Measurements from ENCODE around the gene CAPN7.

The CAPN7 gene

DNA sequence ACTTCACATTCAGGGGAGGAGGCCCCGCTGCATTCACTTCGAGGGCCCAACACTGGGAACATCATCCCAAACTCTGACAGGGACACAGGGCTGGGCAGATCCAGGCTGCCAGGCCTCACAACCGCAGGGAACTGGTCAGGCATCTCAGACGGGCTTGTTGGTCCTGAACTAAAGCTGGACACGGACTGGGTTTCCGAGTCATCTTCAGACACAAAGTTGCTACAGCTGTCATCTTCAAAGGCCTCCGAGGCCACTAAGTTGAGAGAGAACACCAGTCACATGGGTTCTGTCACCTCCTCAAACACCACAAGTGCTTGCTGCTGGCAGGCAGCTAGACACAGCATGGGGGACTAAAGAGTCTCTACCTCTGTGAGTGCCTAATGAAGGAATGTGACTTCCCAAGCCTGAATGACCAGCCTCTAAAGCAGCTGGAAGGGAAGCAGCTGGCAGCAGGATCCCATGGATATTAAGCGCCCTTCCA is 50.9 kb downstream of the CAPN7 start:
- Histone ChIP-seq H3K9ac (ENCODE audit: low read depth, low read length) (no peak overlapping the region), H3K27me3 (ENCODE audit: insufficient read depth, low read length) (no peaks in the 10 kb centered on the region), H3K4me3 (ENCODE audit: low read length) (no peak overlapping the region), H3K36me3 (ENCODE audit: insufficient read depth, low read depth, low read length) (peaks cover 78% of the 10 kb centered on the region), H3K9me3 (ENCODE audit: insufficient read depth, low read depth, low read length) (no peaks in the 10 kb centered on the region), H3K4me1 (ENCODE audit: insufficient read depth, low read length) (no peaks in the 10 kb centered on the region), H3K27ac (ENCODE audit: low read length) (no peak overlapping the region)

GRCh38 chr3:15258720-15259119 is 52.7 kb downstream of the CAPN7 start:
- Histone ChIP-seq H3K4me1 (ENCODE audit: insufficient read depth, low read length) (no peaks in the 10 kb centered on the region), H3K9me3 (ENCODE audit: insufficient read depth, low read depth, low read length) (no peaks in the 10 kb centered on the region), H3K9ac (ENCODE audit: low read depth, low read length) (no peak overlapping the region), H3K27ac (ENCODE audit: low read length) (no peak overlapping the region), H3K4me3 (ENCODE audit: low read length) (no peak overlapping the region), H3K36me3 (ENCODE audit: insufficient read depth, low read depth, low read length) (peaks cover 60% of the 10 kb centered on the region), H3K27me3 (ENCODE audit: insufficient read depth, low read length) (no peaks in the 10 kb centered on the region)

GRCh38 chr3:15260531-15260930 is 54.5 kb downstream of the CAPN7 start:
- H3K27ac ChIP-seq (ENCODE audit: low read length) = no peak overlapping the region
- H3K4me3 ChIP-seq (ENCODE audit: low read length) = no peak overlapping the region
- no peak overlapping the region for H3K9ac ChIP-seq (ENCODE audit: low read depth, low read length)
- H3K27me3 ChIP-seq (ENCODE audit: insufficient read depth, low read length) = no peaks in the 10 kb centered on the region
- H3K9me3 ChIP-seq (ENCODE audit: insufficient read depth, low read depth, low read length) = no peaks in the 10 kb centered on the region
- no peaks in the 10 kb centered on the region for H3K4me1 ChIP-seq (ENCODE audit: insufficient read depth, low read length)
- H3K36me3 ChIP-seq (ENCODE audit: insufficient read depth, low read depth, low read length) = peaks cover 45% of the 10 kb centered on the region

DNA sequence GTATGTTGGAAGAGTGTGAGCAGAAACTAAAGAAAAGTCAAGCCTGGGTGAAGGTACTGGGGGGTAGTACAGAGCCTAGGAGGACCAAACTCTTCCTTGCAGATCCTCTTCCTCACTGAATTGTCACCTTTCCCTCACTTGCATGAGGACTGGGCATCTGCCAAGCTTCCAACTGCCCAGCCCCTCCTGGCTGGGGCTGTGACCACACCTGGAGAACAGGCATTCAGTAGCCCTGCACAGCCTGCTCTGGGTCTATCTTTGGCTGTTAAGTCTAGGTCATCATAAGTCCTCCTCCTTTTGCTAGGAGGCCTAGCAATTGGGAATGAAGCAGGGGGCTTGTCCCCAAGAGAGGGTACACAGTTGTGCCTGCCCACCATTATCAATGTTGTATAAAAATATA is 55.2 kb downstream of the CAPN7 start:
- Histone ChIP-seq H3K4me1 (ENCODE audit: insufficient read depth, low read length) (no peaks in the 10 kb centered on the region), H3K27me3 (ENCODE audit: insufficient read depth, low read length) (no peaks in the 10 kb centered on the region), H3K9ac (ENCODE audit: low read depth, low read length) (no peak overlapping the region), H3K27ac (ENCODE audit: low read length) (no peak overlapping the region), H3K36me3 (ENCODE audit: insufficient read depth, low read depth, low read length) (peaks cover 38% of the 10 kb centered on the region), H3K4me3 (ENCODE audit: low read length) (no peak overlapping the region), H3K9me3 (ENCODE audit: insufficient read depth, low read depth, low read length) (no peaks in the 10 kb centered on the region)

DNA sequence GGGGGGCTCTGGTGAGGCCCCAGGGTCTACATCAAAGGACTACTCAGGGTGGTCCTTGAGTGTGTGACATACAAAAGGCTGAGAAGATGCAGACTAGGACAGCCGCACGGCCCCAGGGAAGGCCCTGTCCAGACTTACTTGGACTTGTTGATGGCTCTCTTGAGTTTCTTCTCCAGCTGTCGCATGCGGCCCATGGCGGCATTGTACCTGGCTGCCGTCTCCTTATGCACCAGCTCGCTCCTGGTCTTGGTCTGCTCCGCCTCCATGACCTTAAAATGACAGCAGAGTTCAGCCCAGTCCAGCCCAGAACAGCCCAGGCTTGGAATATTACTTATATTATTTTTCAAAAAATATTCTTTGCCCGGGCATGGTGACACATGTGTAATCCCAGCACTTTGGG is 56.0 kb downstream of the CAPN7 start:
- no peak overlapping the region for H3K4me3 ChIP-seq (ENCODE audit: low read length)
- no peak overlapping the region for H3K27ac ChIP-seq (ENCODE audit: low read length)
- H3K27me3 ChIP-seq (ENCODE audit: insufficient read depth, low read length) = no peaks in the 10 kb centered on the region
- H3K4me1 ChIP-seq (ENCODE audit: insufficient read depth, low read length) = no peaks in the 10 kb centered on the region
- H3K36me3 ChIP-seq (ENCODE audit: insufficient read depth, low read depth, low read length) = peaks cover 30% of the 10 kb centered on the region
- H3K9me3 ChIP-seq (ENCODE audit: insufficient read depth, low read depth, low read length) = no peaks in the 10 kb centered on the region
- H3K9ac ChIP-seq (ENCODE audit: low read depth, low read length) = no peak overlapping the region

DNA sequence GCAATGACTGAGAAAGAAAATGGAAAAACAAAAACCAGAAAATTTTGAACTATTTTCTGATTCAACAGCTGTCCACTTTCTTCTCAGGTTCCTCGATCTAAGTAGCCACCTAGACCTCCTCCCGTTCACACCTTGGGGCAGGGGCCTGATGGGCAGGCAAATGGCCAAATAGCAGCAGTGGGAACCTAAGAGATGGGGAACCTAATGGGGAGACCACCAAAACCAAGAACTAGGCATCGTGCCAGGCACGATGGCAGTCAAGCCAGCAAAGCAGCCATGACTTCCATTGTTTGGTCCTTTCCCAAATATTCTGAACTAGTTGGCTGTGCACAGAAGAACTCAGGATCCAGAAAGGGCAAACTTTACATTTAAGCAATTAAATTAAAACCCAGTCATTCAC is 57.1 kb downstream of the CAPN7 start:
- no peaks in the 10 kb centered on the region for H3K27me3 ChIP-seq (ENCODE audit: insufficient read depth, low read length)
- no peak overlapping the region for H3K27ac ChIP-seq (ENCODE audit: low read length)
- H3K9ac ChIP-seq (ENCODE audit: low read depth, low read length) = no peak overlapping the region
- no peak overlapping the region for H3K4me3 ChIP-seq (ENCODE audit: low read length)
- H3K4me1 ChIP-seq (ENCODE audit: insufficient read depth, low read length) = no peaks in the 10 kb centered on the region
- H3K36me3 ChIP-seq (ENCODE audit: insufficient read depth, low read depth, low read length) = peaks cover 19% of the 10 kb centered on the region
- no peaks in the 10 kb centered on the region for H3K9me3 ChIP-seq (ENCODE audit: insufficient read depth, low read depth, low read length)

DNA sequence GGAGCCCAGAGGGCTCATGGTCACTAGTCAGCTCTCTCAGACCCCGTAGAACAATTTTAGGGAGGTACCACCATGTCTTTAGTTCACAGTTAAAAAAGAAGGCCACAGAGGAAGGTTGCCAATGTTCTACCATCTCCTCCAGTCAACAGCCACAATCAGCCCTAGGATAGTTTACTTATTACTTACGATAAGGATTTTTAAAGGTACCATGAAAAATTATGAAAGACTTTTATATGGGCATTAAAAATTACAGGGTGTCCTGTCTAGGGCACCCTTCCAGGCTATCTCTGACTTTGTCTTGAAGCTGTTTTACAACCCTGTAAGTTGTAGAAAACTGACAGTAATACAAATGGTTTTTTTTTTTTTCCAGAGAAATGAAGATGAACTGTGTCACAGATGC is 57.9 kb downstream of the CAPN7 start:
- Histone ChIP-seq H3K9ac (ENCODE audit: low read depth, low read length) (no peak overlapping the region), H3K4me1 (ENCODE audit: insufficient read depth, low read length) (no peaks in the 10 kb centered on the region; the same call in 1 of the 2 replicates), H3K4me3 (ENCODE audit: low read length) (no peak overlapping the region), H3K27ac (ENCODE audit: low read length) (no peak overlapping the region), H3K36me3 (ENCODE audit: insufficient read depth, low read depth, low read length) (peaks cover 11% of the 10 kb centered on the region; the same call in 1 of the 2 replicates), H3K27me3 (ENCODE audit: insufficient read depth, low read length) (no peaks in the 10 kb centered on the region), H3K9me3 (ENCODE audit: insufficient read depth, low read depth, low read length) (no peaks in the 10 kb centered on the region)

GRCh38 chr3:15264486-15264885 is 58.4 kb downstream of the CAPN7 start:
- Histone ChIP-seq H3K9me3 (ENCODE audit: insufficient read depth, low read depth, low read length) (no peaks in the 10 kb centered on the region), H3K4me1 (ENCODE audit: insufficient read depth, low read length) (no peaks in the 10 kb centered on the region; the same call in 1 of the 2 replicates), H3K27me3 (ENCODE audit: insufficient read depth, low read length) (no peaks in the 10 kb centered on the region), H3K36me3 (ENCODE audit: insufficient read depth, low read depth, low read length) (peaks cover 6% of the 10 kb centered on the region; the same call in 1 of the 2 replicates), H3K4me3 (ENCODE audit: low read length) (no peak overlapping the region), H3K27ac (ENCODE audit: low read length) (no peak overlapping the region), H3K9ac (ENCODE audit: low read depth, low read length) (no peak overlapping the region)

- Histone ChIP-seq H3K27me3 (ENCODE audit: insufficient read depth, low read length) (no peaks in the 10 kb centered on the region), H3K36me3 (ENCODE audit: insufficient read depth, low read depth, low read length) (no peaks in the 10 kb centered on the region), H3K4me3 (ENCODE audit: low read length) (no peak overlapping the region), H3K9ac (ENCODE audit: low read depth, low read length) (no peak overlapping the region; the same call in 1 of the 2 replicates), H3K9me3 (ENCODE audit: insufficient read depth, low read depth, low read length) (no peaks in the 10 kb centered on the region), H3K4me1 (ENCODE audit: insufficient read depth, low read length) (no peaks in the 10 kb centered on the region; the same call in 1 of the 2 replicates), H3K27ac (ENCODE audit: low read length) (no peak overlapping the region)
Measured at GRCh38 chr3:15265655-15266509, 59.8 kb downstream of the CAPN7 start.

- Histone ChIP-seq H3K4me3 (ENCODE audit: low read length) (no peak overlapping the region), H3K36me3 (ENCODE audit: insufficient read depth, low read depth, low read length) (no peaks in the 10 kb centered on the region), H3K9ac (ENCODE audit: low read depth, low read length) (no peak overlapping the region; the same call in 1 of the 2 replicates)
Measured at GRCh38 chr3:15266510-15267376, 60.7 kb downstream of the CAPN7 start.

DNA sequence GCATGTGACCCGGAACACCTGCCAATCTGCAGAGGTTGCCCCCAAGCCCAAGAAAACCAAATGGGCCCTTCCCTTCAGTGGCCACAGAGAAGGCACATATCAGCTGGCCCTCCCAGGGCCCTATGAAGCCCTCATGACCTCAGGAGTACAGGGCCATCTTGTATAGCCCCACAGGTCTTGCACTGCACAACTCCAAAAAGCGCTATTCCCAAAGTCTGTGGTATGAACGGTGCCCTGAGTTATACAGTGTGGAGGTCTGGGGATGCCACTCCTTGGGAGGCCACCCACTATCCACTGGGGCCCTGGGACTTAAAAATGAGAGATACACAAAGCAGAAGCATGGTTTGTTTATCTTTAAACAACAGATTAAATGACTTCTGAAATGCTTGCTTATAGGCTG is 61.5 kb downstream of the CAPN7 start:
- no peak overlapping the region for H3K9ac ChIP-seq (ENCODE audit: low read depth, low read length)
- H3K4me3 ChIP-seq (ENCODE audit: low read length) = no peak overlapping the region
- no peaks in the 10 kb centered on the region for H3K27me3 ChIP-seq (ENCODE audit: insufficient read depth, low read length)
- no peaks in the 10 kb centered on the region for H3K36me3 ChIP-seq (ENCODE audit: insufficient read depth, low read depth, low read length)
- no peak overlapping the region for H3K27ac ChIP-seq (ENCODE audit: low read length)
- no peaks in the 10 kb centered on the region; the same call in 1 of the 2 replicates for H3K4me1 ChIP-seq (ENCODE audit: insufficient read depth, low read length)
- no peaks in the 10 kb centered on the region for H3K9me3 ChIP-seq (ENCODE audit: insufficient read depth, low read depth, low read length)

More at GRCh38 chr3:15266510-15267376, 60.7 kb downstream of the CAPN7 start:
- no peaks in the 10 kb centered on the region; the same call in 1 of the 2 replicates for H3K4me1 ChIP-seq (ENCODE audit: insufficient read depth, low read length)
- H3K27me3 ChIP-seq (ENCODE audit: insufficient read depth, low read length) = no peaks in the 10 kb centered on the region
- H3K9me3 ChIP-seq (ENCODE audit: insufficient read depth, low read depth, low read length) = no peaks in the 10 kb centered on the region
- no peak overlapping the region for H3K27ac ChIP-seq (ENCODE audit: low read length)

Measured in iPS-20b (cell line).